ENCODE data around the gene AGRN. TPM values are rescaled to one million over a fixed set of nuclear protein-coding genes. Genes with fewer than 3 reads are reported as not detected.
"Not testable (repeated sequence)": the region's sequence is repeated elsewhere in the genome, so short reads cannot be mapped to it uniquely, and the experiment has no call there.

AGRN gene
- total RNA-seq, 1 donor from 2014 or later: 34.1 TPM

GRCh38 chr1:1099506-1100183 is 79.7 kb downstream of the AGRN start:
- Mint-ChIP-seq H3K36me3 (peaks cover 18% of the 10 kb centered on the region), H3K27ac (no peak overlapping the region), H3K4me3 (no peak overlapping the region), H3K27me3 (ENCODE audit: insufficient read depth, low read depth) (no peaks in the 10 kb centered on the region), H3K9me3 (peaks cover 20% of the 10 kb centered on the region), H3K4me1 (no peaks in the 10 kb centered on the region)
- no peaks in the 10 kb centered on the region for H3F3A ChIP-seq (ENCODE audit: low read depth)
- no peaks in the 10 kb centered on the region for H3K27me3 ChIP-seq
- no peaks in the 10 kb centered on the region for H3K4me1 ChIP-seq
- H3K4me2 ChIP-seq: no peak overlapping the region
- DNase-seq (ENCODE audit: low spot score): no peak
- no peaks in the 10 kb centered on the region for H4K20me1 ChIP-seq (ENCODE audit: low read depth)
- H3K79me2 ChIP-seq (ENCODE audit: low read depth): no peaks in the 10 kb centered on the region
- H3K36me3 ChIP-seq: no peaks in the 10 kb centered on the region
- no peak overlapping the region for H3K9ac ChIP-seq
- no peak overlapping the region for H3K4me3 ChIP-seq
- no peak overlapping the region for H3K27ac ChIP-seq
- no peak for TF ChIP-seq EZH2 (IDR thresholded peaks at IDR 0.05)
- no peak for TF ChIP-seq CTCF (IDR thresholded peaks at IDR 0.05)
- no peak for TF ChIP-seq EZH2phosphoT487 (IDR thresholded peaks at IDR 0.05)
- no peaks in the 10 kb centered on the region for H3K9me3 ChIP-seq (ENCODE audit: low read depth)
- no peak overlapping the region for H2AFZ ChIP-seq (replicated peaks)

- H2AFZ ChIP-seq (replicated peaks): no peak overlapping the region
- no peaks in the 10 kb centered on the region for H4K20me1 ChIP-seq (ENCODE audit: low read depth)
- H3K27me3 ChIP-seq: no peaks in the 10 kb centered on the region
- H3K36me3 ChIP-seq: no peaks in the 10 kb centered on the region
- no peak overlapping the region for H3K9ac ChIP-seq
- no peaks in the 10 kb centered on the region for H3F3A ChIP-seq (ENCODE audit: low read depth)
- Mint-ChIP-seq H3K36me3 (peaks cover 18% of the 10 kb centered on the region), H3K27me3 (ENCODE audit: insufficient read depth, low read depth) (no peaks in the 10 kb centered on the region), H3K9me3 (peaks cover 20% of the 10 kb centered on the region), H3K27ac (no peak overlapping the region), H3K4me1 (no peaks in the 10 kb centered on the region), H3K4me3 (no peak overlapping the region)
- peaks cover 5% of the 10 kb centered on the region for H3K79me2 ChIP-seq (ENCODE audit: low read depth)
- no peaks in the 10 kb centered on the region for H3K4me1 ChIP-seq
- no peaks in the 10 kb centered on the region for H3K9me3 ChIP-seq (ENCODE audit: low read depth)
- DNase-seq (ENCODE audit: low spot score): no peak
- no peak for TF ChIP-seq EZH2phosphoT487 (IDR thresholded peaks at IDR 0.05)
- no peak overlapping the region for H3K27ac ChIP-seq
- no peak overlapping the region for H3K4me2 ChIP-seq
- H3K4me3 ChIP-seq: no peak overlapping the region
These were observed 80.4 kb downstream of the AGRN start for GRCh38 chr1:1100296-1100695.

GRCh38 chr1:1101503-1101902 is 81.6 kb downstream of the AGRN start:
- peaks cover 24% of the 10 kb centered on the region for H3K36me3 Mint-ChIP-seq
- no peaks in the 10 kb centered on the region for H3K27me3 Mint-ChIP-seq (ENCODE audit: insufficient read depth, low read depth)
- H2AFZ ChIP-seq (replicated peaks): no peak overlapping the region
- no peak overlapping the region for H3K4me3 ChIP-seq
- H3K9me3 Mint-ChIP-seq: peaks cover 24% of the 10 kb centered on the region
- no peaks in the 10 kb centered on the region for H3F3A ChIP-seq (ENCODE audit: low read depth)
- TF ChIP-seq EZH2phosphoT487 (IDR thresholded peaks at IDR 0.05) (no peak), CTCF (IDR thresholded peaks at IDR 0.05) (no peak), EZH2 (IDR thresholded peaks at IDR 0.05) (no peak)
- H3K4me1 Mint-ChIP-seq: no peaks in the 10 kb centered on the region
- H3K36me3 ChIP-seq: no peaks in the 10 kb centered on the region
- no peak for DNase-seq (ENCODE audit: low spot score)
- H3K4me3 Mint-ChIP-seq: no peak overlapping the region
- no peak overlapping the region for H3K27ac Mint-ChIP-seq
- H3K79me2 ChIP-seq (ENCODE audit: low read depth): peaks cover 9% of the 10 kb centered on the region
- no peaks in the 10 kb centered on the region for H3K9me3 ChIP-seq (ENCODE audit: low read depth)
- H3K9ac ChIP-seq: no peak overlapping the region
- no peak overlapping the region for H3K4me2 ChIP-seq
- no peaks in the 10 kb centered on the region for H4K20me1 ChIP-seq (ENCODE audit: low read depth)
- H3K27ac ChIP-seq: no peak overlapping the region
- H3K27me3 ChIP-seq: no peaks in the 10 kb centered on the region
- no peaks in the 10 kb centered on the region for H3K4me1 ChIP-seq

- Mint-ChIP-seq H3K36me3 (peaks cover 27% of the 10 kb centered on the region), H3K9me3 (peaks cover 26% of the 10 kb centered on the region)
- H3K27me3 ChIP-seq; H3K4me3 ChIP-seq; H3F3A ChIP-seq (ENCODE audit: low read depth); H3K9me3 ChIP-seq (ENCODE audit: low read depth); H4K20me1 ChIP-seq (ENCODE audit: low read depth); H3K9ac ChIP-seq; H3K27me3 Mint-ChIP-seq (ENCODE audit: insufficient read depth, low read depth); H3K4me1 ChIP-seq; H3K4me2 ChIP-seq; DNase-seq (ENCODE audit: low spot score); H3K27ac Mint-ChIP-seq; H3K4me3 Mint-ChIP-seq; H3K27ac ChIP-seq; H3K36me3 ChIP-seq; H3K4me1 Mint-ChIP-seq; H2AFZ ChIP-seq (replicated peaks): not testable (repeated sequence)
- peaks cover 12% of the 10 kb centered on the region for H3K79me2 ChIP-seq (ENCODE audit: low read depth)
These were observed 84.2 kb downstream of the AGRN start for GRCh38 chr1:1104152-1104551.

Small RNA genes within 50 kb of the gene (small RNA-seq; reads per million reads assigned to genes)
- not detected for gene AL645608.3

Other genes starting within 250 kb of the AGRN start
- gene SAMD11, start 96.2 kb upstream of the AGRN start, total RNA-seq (ENCODE audit: low replicate concordance): 0.15 TPM in 1 of 2 replicates, not detected in the other
- 39.6 and 69.1 TPM in 2 replicates for gene NOC2L, start 60.9 kb upstream of the AGRN start, total RNA-seq (ENCODE audit: low replicate concordance)
- 10.7 and 33.8 TPM in 2 replicates for gene KLHL17, start 59.5 kb upstream of the AGRN start, total RNA-seq (ENCODE audit: low replicate concordance)
- 0.09 TPM in 1 of 2 replicates, not detected in the other for gene PLEKHN1, start 53.6 kb upstream of the AGRN start, total RNA-seq (ENCODE audit: low replicate concordance)
- not detected in 2 replicates for gene PERM1, start 38.0 kb upstream of the AGRN start, total RNA-seq (ENCODE audit: low replicate concordance)
- 7.6 and 35.7 TPM in 2 replicates for gene HES4, start 20.0 kb upstream of the AGRN start, total RNA-seq (ENCODE audit: low replicate concordance)
- 22.4 and 33.6 TPM in 2 replicates for gene ISG15, start 6.6 kb upstream of the AGRN start, total RNA-seq (ENCODE audit: low replicate concordance)
- gene RNF223, start 54.2 kb downstream of the AGRN start, total RNA-seq (ENCODE audit: low replicate concordance): not detected in 2 replicates
- gene C1orf159, start 96.0 kb downstream of the AGRN start, total RNA-seq (ENCODE audit: low replicate concordance): 8.0 and 24.0 TPM in 2 replicates
- 0.22 TPM in 1 of 2 replicates, not detected in the other for gene TTLL10, start 153.8 kb downstream of the AGRN start, total RNA-seq (ENCODE audit: low replicate concordance)
- gene TNFRSF18, start 186.5 kb downstream of the AGRN start, total RNA-seq (ENCODE audit: low replicate concordance): not detected in 2 replicates
- 0.09 TPM in 1 of 2 replicates, not detected in the other for gene TNFRSF4, start 194.0 kb downstream of the AGRN start, total RNA-seq (ENCODE audit: low replicate concordance)
- gene SDF4, start 211.9 kb downstream of the AGRN start, total RNA-seq (ENCODE audit: low replicate concordance): 16.6 and 43.4 TPM in 2 replicates
- 15.8 and 32.4 TPM in 2 replicates for gene B3GALT6, start 212.1 kb downstream of the AGRN start, total RNA-seq (ENCODE audit: low replicate concordance)
- 0.28 and 2.1 TPM in 2 replicates for gene C1QTNF12, start 226.6 kb downstream of the AGRN start, total RNA-seq (ENCODE audit: low replicate concordance)